Measurements from ENCODE around the gene SH2B3. TPM values are rescaled to one million over a fixed set of nuclear protein-coding genes. Genes with fewer than 3 reads are reported as not detected.

SH2B3 gene
- total and polyA plus RNA-seq, 2 experiments from 2014 or later = 8.1 to 59.3 TPM

GRCh38 chr12:111408686-111409402 lies 3.1 kb downstream of the SH2B3 start:
- Histone ChIP-seq H3K9me2 (ENCODE audit: insufficient read depth) (no peaks in the 10 kb centered on the region), H3F3A (replicated peaks; ENCODE audit: low read depth) (peaks cover 18% of the 10 kb centered on the region), H3K79me2 (replicated peaks; ENCODE audit: insufficient read depth) (peaks cover 80% of the 10 kb centered on the region), H3K4me3 (no peak overlapping the region), H3K4me2 (peak overlapping the region; percentile 97; the same call in 1 of the 2 replicates), H4K20me1 (replicated peaks; ENCODE audit: insufficient read depth) (peaks cover 32% of the 10 kb centered on the region), H3K4me1 (ENCODE audit: insufficient read depth) (peaks cover 74% of the 10 kb centered on the region), H2AFZ (no peak overlapping the region), H3K27ac (ENCODE audit: low read depth) (no peak overlapping the region), H3K27me3 (ENCODE audit: insufficient read depth) (no peaks in the 10 kb centered on the region), H3K36me3 (ENCODE audit: insufficient read depth) (no peaks in the 10 kb centered on the region)
- Mint-ChIP-seq H3K9me3 (no peaks in the 10 kb centered on the region), H3K4me1 (peaks cover 66% of the 10 kb centered on the region), H3K27ac (peak overlapping the region; percentile 50; the same call in 1 of the 2 replicates), H3K4me3 (no peak overlapping the region; the same call in 2 of the 3 replicates), H3K36me3 (ENCODE audit: low read depth) (no peaks in the 10 kb centered on the region; the same call in 2 of the 3 replicates), H3K27me3 (ENCODE audit: insufficient read depth, low read depth, poor library complexity) (peaks cover 25% of the 10 kb centered on the region)
- DNase-seq (ENCODE audit: low spot score) = no peak
- TF ChIP-seq, protein P1, sequence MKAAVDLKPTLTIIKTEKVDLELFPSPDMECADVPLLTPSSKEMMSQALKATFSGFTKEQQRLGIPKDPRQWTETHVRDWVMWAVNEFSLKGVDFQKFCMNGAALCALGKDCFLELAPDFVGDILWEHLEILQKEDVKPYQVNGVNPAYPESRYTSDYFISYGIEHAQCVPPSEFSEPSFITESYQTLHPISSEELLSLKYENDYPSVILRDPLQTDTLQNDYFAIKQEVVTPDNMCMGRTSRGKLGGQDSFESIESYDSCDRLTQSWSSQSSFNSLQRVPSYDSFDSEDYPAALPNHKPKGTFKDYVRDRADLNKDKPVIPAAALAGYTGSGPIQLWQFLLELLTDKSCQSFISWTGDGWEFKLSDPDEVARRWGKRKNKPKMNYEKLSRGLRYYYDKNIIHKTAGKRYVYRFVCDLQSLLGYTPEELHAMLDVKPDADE (IDR thresholded peaks at IDR 0.05) = no peak
- no peak for TF ChIP-seq POLR2AphosphoS5 (IDR thresholded peaks at IDR 0.05; ENCODE audit: low read depth)
- TF ChIP-seq ZNF331 (CRISPR knock-in tag; IDR thresholded peaks at IDR 0.05; ENCODE audit: low read depth) = no peak
- TF ChIP-seq, protein P2, sequence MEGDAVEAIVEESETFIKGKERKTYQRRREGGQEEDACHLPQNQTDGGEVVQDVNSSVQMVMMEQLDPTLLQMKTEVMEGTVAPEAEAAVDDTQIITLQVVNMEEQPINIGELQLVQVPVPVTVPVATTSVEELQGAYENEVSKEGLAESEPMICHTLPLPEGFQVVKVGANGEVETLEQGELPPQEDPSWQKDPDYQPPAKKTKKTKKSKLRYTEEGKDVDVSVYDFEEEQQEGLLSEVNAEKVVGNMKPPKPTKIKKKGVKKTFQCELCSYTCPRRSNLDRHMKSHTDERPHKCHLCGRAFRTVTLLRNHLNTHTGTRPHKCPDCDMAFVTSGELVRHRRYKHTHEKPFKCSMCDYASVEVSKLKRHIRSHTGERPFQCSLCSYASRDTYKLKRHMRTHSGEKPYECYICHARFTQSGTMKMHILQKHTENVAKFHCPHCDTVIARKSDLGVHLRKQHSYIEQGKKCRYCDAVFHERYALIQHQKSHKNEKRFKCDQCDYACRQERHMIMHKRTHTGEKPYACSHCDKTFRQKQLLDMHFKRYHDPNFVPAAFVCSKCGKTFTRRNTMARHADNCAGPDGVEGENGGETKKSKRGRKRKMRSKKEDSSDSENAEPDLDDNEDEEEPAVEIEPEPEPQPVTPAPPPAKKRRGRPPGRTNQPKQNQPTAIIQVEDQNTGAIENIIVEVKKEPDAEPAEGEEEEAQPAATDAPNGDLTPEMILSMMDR (conservative IDR thresholded peaks at IDR 0.05; ENCODE audit: low read depth in 2 of 2) = no peak
- TF ChIP-seq JUNB (IDR thresholded peaks at IDR 0.05; ENCODE audit: unreplicated experiment) = no peak
- no peak for TF ChIP-seq ZNF114 (CRISPR knock-in tag; IDR thresholded peaks at IDR 0.05)
- TF ChIP-seq, protein P3, sequence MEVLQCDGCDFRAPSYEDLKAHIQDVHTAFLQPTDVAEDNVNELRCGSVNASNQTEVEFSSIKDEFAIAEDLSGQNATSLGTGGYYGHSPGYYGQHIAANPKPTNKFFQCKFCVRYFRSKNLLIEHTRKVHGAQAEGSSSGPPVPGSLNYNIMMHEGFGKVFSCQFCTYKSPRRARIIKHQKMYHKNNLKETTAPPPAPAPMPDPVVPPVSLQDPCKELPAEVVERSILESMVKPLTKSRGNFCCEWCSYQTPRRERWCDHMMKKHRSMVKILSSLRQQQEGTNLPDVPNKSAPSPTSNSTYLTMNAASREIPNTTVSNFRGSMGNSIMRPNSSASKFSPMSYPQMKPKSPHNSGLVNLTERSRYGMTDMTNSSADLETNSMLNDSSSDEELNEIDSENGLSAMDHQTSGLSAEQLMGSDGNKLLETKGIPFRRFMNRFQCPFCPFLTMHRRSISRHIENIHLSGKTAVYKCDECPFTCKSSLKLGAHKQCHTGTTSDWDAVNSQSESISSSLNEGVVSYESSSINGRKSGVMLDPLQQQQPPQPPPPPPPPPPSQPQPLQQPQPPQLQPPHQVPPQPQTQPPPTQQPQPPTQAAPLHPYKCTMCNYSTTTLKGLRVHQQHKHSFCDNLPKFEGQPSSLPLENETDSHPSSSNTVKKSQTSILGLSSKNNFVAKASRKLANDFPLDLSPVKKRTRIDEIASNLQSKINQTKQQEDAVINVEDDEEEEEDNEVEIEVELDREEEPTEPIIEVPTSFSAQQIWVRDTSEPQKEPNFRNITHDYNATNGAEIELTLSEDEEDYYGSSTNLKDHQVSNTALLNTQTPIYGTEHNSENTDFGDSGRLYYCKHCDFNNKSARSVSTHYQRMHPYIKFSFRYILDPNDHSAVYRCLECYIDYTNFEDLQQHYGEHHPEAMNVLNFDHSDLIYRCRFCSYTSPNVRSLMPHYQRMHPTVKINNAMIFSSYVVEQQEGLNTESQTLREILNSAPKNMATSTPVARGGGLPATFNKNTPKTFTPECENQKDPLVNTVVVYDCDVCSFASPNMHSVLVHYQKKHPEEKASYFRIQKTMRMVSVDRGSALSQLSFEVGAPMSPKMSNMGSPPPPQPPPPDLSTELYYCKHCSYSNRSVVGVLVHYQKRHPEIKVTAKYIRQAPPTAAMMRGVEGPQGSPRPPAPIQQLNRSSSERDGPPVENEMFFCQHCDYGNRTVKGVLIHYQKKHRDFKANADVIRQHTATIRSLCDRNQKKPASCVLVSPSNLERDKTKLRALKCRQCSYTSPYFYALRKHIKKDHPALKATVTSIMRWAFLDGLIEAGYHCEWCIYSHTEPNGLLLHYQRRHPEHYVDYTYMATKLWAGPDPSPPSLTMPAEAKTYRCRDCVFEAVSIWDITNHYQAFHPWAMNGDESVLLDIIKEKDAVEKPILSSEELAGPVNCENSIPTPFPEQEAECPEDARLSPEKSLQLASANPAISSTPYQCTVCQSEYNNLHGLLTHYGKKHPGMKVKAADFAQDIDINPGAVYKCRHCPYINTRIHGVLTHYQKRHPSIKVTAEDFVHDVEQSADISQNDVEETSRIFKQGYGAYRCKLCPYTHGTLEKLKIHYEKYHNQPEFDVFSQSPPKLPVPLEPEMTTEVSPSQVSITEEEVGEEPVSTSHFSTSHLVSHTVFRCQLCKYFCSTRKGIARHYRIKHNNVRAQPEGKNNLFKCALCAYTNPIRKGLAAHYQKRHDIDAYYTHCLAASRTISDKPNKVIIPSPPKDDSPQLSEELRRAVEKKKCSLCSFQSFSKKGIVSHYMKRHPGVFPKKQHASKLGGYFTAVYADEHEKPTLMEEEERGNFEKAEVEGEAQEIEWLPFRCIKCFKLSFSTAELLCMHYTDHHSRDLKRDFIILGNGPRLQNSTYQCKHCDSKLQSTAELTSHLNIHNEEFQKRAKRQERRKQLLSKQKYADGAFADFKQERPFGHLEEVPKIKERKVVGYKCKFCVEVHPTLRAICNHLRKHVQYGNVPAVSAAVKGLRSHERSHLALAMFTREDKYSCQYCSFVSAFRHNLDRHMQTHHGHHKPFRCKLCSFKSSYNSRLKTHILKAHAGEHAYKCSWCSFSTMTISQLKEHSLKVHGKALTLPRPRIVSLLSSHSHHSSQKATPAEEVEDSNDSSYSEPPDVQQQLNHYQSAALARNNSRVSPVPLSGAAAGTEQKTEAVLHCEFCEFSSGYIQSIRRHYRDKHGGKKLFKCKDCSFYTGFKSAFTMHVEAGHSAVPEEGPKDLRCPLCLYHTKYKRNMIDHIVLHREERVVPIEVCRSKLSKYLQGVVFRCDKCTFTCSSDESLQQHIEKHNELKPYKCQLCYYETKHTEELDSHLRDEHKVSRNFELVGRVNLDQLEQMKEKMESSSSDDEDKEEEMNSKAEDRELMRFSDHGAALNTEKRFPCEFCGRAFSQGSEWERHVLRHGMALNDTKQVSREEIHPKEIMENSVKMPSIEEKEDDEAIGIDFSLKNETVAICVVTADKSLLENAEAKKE (CRISPR knock-in tag; IDR thresholded peaks at IDR 0.05) = no peak
- TF ChIP-seq STAT1 (IDR thresholded peaks at IDR 0.05; ENCODE audit: unreplicated experiment) = no peak
- no peak for TF ChIP-seq CREB1 (CRISPR knock-in tag; IDR thresholded peaks at IDR 0.05; ENCODE audit: low read depth)
- no peak for TF ChIP-seq REST (IDR thresholded peaks at IDR 0.05; ENCODE audit: unreplicated experiment)
- no peak for TF ChIP-seq EZH2 (IDR thresholded peaks at IDR 0.05; ENCODE audit: low read depth, unreplicated experiment)
- no peak for TF ChIP-seq EZH2phosphoT487 (IDR thresholded peaks at IDR 0.05; ENCODE audit: unreplicated experiment)
- no peak for TF ChIP-seq NANOG (IDR thresholded peaks at IDR 0.05; ENCODE audit: borderline replicate concordance)
- no peak for ATAC-seq

Measured in GM23338 (cell line).